HG02759 (cell line): ENCODE data around the gene PLPP1.

Experiments used
- ATAC-seq: cut with Tn5 transposase; IDR thresholded peaks from one replicate; pipeline ENCODE4 v1.9.1; 2021; ENCODE audit warnings: mild to moderate bottlenecking, moderate library complexity; ENCODE audit not compliant: unreplicated experiment

The PLPP1 gene

GRCh38 chr5:55413644-55414043 lies 121.1 kb downstream of the PLPP1 start:
- no peak for ATAC-seq

- no peak for ATAC-seq
Measured at GRCh38 chr5:55411876-55412275, 122.9 kb downstream of the PLPP1 start.

- no peak for ATAC-seq
Measured at GRCh38 chr5:55410845-55411244, 123.9 kb downstream of the PLPP1 start.

DNA sequence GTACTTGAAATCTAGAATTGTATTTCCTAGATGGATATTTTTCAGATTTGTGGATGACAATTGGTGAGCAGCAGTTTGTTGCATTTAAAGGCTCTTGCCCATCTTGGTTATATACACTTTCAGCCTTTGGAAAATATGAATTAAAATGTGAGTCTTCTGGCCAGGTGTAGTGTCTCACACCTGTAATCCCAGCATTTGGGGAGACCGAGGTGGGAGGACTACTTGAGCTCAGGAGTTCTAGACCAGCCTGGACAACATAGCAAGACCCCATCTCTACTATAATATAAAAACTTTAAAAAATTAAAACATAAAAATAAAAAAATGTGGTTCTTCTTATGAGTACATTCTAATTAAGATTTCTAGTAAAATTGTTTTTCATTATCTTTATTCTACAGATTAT lies 125.0 kb downstream of the PLPP1 start:
- no peak for ATAC-seq

DNA sequence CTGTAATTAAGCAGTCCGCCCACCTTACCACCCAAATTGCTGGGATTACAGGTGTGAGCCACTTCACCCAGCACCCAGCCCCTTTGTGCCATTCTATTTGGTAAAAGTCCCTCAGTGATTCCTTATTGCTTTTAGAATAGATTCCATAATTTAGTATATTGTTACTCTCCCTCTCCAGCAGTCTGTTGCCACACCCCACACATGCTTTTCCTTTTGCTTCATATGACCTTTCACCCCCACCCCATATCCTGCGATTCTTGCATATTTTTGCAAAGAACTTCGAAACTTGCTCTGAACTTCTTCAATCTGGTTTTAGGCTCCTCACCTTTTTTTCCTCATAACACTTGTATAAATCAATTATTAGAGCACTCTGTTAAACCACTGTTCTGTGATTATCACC lies 126.8 kb downstream of the PLPP1 start:
- ATAC-seq = no peak

DNA sequence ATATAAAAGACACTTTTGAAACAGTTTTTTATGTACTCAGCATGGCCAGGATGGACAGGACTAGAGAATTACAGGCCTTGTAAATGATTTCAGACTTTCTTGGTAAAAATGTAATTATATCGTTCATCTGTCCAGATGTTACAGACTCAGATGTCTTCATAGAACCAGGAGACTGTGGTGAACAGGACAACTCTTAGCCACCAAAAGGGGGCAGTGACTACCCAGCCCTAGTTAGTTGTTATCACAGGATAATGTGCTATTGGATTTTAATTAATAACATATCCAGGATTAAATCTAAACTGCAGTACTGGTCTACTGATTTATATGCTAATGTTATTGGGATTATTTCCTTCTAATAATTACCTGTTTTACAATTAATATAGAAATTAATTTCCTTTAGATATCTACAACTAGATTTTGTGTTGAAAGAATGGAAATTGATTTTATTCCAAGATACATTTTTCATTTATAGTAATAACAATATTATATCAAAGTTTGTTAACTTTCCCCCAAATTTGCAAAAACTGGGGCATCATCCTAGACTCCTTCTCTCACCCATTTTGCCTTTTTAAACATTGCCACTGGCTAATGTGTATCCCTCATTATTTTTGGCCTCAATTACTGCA lies 127.6 kb downstream of the PLPP1 start:
- no peak for ATAC-seq

GRCh38 chr5:55406292-55406691 lies 128.5 kb downstream of the PLPP1 start:
- no peak for ATAC-seq

DNA sequence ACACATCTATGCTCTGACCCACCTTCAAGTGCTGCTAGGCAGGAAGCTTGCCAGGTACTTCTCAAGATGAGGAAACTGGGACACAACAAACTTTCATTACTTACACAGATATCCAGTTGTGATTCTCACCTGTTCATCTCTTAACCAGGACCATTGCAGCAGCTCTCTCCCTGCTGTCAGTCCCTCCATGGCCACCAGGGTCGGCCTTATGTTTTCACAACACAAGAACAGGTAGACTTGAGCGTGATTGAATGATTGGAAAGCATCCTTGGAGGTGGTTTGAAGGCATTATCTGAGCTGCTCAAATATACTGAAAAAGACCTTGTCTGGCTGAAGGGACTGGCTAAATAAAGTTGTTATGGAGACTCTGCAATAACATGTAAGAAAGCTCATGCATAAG lies 132.6 kb downstream of the PLPP1 start:
- ATAC-seq = no peak

DNA sequence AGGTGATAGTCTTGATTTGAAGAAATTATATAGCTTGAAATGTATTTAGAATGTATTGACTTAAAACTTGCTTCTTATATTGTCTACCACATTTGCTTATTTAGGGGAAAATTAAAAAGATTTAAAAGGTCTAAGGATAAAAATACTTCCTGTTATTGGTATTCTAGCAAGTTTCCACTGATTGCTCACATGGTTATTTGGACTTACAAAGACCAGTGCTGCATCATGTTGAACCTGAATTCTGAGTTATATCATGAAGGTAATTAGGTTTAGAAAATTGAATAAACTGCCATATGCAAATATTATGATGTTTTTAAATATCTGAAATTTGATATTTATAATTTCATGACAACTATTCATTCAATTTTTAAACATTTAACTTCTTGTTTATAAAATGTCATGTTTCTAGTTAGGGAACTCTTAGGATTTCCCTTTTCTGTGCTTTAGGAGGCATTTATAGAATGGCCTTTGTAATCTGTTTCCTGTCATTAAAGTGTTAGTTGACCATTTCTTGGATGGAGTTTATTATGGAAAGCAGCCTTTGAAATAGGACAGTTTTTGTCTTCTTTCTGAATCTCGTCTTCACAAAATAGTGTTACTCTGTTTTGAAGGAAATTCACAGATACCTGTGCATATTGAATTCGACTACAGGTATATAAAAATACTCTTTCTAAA lies 141.1 kb downstream of the PLPP1 start:
- ATAC-seq = no peak

- ATAC-seq = no peak
Measured at GRCh38 chr5:55392669-55393068, 142.1 kb downstream of the PLPP1 start.

DNA sequence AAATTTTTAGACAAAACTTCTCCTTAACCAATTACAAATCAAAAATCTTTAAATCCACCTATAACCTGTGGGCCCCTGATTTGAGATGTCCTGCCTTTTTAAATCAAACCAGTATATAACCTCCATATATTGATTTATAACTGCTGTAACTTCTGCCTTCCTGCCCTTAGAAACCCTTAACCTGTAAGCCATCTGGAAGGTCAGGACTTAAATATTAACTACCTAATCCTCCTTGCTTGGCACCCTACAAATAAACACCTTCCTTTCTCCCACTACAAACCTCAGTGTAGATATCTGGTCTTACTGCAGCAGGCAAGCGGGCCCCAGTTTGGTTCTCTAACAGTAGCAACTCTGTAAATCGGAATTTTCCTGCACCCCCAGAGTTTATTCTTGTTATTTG lies 143.1 kb downstream of the PLPP1 start:
- no peak for ATAC-seq

DNA sequence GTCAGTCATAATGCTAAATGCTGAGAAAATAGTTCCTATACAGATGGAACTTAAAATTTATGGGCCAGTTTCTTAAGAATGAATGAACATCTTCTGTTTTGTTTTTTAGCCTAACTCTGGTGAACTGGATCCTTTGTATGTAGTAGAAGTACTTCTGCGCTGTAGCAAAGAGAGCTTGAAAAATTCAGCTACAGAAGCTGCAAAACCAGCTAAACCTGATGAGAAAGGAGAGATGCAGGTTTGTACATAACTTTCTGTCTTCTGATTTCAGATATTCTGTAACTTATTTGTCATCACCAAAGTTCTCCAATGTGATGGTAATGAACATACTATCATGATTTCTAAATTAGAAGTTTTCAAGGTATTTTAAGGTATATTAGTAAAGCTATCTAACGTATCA lies 146.9 kb downstream of the PLPP1 start:
- no peak for ATAC-seq

DNA sequence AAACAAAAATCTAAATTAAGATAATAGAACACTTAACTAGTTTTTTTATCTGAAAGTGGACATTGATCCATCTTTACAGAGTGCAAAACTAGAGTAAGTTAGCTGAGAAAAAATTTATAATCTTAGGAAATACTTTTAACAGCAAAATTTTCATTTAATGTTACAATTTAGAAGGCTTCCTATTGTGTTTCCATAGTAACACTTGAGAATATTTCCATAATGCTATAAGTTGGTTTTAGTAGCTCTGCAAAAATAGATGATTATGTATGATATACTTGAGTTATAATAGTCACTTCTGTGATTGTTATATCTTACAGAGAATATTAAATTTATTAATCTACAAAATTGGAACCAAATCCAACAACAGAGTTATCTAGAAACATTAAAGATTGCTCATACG lies 148.4 kb downstream of the PLPP1 start:
- ATAC-seq = no peak

GRCh38 chr5:55385846-55386245 lies 148.9 kb downstream of the PLPP1 start:
- ATAC-seq = no peak

- no peak for ATAC-seq
Measured at GRCh38 chr5:55385227-55385626, 149.5 kb downstream of the PLPP1 start.

- ATAC-seq = no peak
Measured at GRCh38 chr5:55384072-55384471, 150.7 kb downstream of the PLPP1 start.

- ATAC-seq = no peak
Measured at GRCh38 chr5:55383254-55383653, 151.5 kb downstream of the PLPP1 start.

- no peak for ATAC-seq
Measured at GRCh38 chr5:55377810-55378209, 157.0 kb downstream of the PLPP1 start.
